ENCODE measurements around the gene GADD45GIP1.

The GADD45GIP1 gene

DNA sequence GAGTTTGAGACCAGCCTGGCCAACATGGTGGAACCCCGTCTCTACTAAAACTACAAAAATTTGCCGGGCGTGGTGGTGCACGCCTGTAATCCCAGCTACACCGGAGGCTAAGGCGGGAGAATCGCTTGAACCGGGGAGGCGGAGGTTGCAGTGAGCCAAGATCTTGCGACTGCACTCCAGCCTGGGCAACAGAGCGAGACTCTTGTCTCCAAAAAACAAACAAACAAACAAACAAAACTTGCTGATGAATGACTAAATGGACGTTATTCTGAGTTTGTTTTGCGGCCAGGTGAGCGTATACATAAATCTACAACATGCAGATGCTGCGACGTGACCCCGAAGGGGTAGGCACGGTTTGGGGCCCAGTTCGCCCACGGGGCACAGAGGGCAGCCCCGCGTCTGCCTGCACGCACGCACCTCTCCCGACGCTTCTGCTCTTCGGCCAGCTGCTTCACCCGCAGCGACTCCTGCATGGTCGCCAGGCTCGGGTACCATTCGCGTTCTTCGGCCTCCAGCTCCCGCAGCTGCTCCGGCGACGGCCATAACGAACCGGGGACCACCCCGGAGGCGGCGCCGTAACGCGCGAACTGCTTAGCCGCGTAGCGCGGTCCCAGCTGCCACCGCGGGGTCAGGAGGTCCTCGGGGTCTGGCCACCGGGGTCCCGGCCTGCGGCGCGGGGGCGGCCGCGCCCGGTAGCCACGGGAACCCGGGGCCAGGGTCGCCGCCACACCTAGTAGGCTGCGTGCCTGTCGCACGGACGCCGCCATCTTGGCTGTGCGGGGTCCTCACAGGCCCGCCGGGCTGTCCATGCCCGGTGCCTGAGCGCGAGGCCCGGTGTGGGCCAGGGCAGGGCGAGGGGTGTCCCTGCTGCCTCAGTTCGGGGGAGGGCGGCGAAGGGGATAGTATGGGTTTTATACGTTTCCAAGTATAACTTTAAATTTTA lies at the start of gene GADD45GIP1:
Gene GADD45GIP1, minus strand, starts transcription at position 778 of the 943 bp plus-strand sequence. Its CDS starts 11 bp downstream, at position 767.
- peak; percentile 56 for DNase-seq

DNA sequence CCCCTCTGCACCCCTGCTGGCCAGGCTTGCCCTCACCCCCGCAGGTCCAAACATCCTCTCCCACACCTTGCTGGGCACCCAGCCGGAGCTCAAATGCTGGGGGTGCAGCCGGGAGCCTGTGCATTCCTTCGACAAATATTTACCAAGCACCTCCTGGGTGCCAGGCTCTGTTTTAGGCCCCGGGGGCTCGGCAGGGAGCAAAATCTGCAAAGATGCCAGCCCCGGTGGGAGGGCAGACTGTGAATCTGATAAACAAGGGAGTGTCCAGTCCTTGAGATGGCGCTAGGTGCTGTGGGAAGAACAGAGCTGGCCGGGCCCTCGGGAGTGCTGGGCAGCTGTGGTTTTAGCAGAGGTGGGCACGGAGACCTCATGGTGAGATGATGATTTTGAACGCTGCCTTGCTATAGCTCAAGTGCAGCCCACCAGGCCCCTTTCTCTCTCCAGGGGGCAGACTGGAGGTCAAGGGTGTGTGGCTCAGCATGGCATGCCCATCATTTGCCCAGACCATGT lies 48.9 kb upstream of the GADD45GIP1 start:
- no peak for DNase-seq

DNA sequence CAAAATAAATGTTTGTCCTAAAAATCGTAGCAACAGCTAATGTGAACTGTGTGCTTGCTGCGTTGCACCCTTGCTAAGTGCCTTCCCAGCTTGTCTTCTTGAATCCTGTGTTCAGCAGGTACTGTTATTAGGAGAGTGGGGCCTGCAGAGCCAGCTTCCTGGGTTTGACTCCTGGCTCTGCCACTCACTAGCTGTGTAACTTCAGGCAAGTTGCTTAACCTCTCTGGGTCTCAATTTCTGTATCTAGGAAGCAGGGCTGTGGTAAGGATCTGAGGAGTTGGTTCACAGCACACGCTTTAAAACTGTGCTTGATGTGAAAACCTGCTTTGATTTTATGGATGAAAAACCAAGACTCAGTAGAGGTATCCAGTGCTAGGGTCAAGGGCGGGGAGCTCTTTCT lies 48.2 kb upstream of the GADD45GIP1 start:
- no peak for DNase-seq

DNA sequence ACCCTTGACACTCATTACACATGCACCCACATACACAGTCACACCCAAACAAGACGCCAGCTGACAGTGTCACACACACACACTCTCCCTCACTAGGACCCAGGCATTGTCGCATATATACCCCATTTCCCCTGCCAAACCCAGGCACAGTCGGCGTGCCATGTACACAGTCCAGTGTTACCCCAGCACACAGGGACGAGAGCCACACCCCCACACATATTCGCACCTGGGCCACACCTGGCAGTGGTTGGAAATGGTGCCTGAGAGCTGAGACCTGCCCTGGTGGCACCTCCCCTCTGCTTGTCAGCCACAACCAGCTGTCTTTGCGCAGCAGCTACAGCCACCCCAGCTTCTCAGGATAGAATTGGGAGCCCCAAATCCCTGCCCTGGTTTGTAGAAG lies 47.2 kb upstream of the GADD45GIP1 start:
- DNase-seq, result no peak

DNA sequence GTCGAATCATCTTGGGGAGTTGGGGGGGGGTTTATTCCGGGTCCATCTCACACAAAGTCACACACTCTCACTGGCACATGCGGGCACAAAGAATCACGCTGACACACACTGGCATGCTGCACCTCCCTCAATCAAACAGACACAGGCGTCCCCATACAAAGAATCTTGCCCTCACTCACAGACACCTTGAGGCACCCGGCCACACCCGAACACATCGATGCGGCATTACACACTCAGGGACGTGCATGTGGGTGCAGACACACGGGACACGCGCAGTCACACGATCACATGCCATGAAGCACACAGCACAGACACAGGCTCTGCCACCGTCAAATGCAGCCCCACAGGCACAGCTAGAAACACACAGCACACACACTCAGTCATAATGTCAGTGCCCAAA lies 46.1 kb upstream of the GADD45GIP1 start:
- DNase-seq, result no peak

DNA sequence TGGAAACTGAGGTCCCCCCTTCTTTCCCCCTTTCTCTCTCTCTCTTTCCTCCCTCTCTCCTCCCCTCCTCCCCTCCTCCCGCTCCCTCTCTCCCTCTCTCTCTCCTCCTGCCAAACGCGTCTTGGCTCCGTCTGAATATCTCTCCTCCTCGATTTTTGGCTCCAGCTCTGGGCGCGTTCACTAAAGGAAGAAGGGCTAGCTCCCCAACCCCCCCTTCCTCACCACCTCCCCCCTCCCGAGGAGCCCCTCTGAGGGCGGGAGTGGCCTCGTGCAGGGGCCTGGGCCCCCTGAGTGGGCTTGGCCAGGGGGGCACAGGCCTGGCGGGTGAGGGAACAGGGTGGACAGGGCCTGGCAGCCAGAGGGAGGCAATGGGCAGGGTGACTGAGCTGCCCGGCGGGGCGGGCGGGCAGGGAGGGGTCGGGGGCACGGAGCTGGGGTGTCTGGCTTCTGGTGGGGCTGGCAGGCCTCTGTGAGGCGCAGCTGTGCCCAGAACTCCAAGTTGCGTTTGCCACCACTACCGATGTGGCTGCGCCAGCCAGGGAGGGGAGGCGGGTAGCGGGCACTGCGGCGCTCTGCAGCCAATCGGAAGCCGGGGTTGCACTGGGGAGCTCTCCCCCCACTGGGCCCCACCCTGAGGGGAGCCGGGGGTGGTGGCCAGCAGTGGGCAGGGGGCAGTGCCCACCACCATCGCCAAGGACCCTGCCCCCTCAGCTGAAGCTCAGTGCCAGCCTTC lies 45.3 kb upstream of the GADD45GIP1 start:
- DNase-seq, result peak; percentile 92

DNA sequence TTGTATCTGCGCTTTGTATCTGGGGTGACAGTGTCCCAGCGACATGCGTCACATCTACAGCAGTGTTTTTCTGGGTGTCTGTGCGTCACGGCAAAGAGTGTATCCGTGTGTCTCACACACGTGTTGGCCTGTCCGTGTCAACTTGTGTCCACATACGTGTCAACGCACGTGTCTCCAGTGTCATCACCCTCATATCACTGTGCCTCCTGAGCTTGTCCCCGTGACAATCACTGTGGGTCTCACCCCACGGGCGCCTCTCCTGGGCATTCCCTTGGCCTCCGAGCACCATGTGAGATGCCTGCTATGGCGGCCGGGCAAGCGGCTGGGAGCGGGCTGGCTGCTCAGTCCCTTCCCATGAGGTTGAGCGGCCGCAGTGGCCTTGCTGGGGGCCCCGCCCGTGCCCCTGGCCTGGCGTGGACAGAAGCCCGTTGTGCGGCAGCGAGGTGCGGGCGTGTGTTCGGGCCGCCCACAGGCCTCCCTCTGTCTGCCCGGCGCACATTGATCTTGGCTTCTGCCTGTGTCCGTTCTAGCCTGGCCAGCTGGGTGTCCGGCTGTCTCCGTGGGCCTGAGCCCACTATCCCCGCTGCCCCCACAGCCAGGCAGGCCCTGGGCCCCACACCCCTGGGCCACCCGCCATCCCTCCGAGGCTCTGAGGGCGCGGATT lies 44.6 kb upstream of the GADD45GIP1 start:
- DNase-seq, result peak; percentile 89

DNA sequence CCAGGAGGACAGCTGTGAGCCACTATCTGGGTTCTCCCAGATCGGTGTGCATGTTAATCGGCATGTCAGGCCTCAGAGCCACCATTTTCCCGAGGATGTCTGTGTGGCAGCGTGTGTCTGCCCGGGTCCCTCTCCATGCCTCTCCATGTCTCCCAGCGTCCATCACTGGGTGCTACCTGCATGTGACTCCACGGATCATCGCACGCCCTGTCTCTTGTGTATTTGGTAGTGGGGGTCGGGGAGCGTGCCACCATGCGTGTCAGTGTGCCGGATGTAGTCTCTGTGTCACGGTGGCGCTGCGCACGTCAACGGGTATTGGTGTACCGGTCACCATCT lies 44.1 kb upstream of the GADD45GIP1 start:
- DNase-seq, result no peak

DNA sequence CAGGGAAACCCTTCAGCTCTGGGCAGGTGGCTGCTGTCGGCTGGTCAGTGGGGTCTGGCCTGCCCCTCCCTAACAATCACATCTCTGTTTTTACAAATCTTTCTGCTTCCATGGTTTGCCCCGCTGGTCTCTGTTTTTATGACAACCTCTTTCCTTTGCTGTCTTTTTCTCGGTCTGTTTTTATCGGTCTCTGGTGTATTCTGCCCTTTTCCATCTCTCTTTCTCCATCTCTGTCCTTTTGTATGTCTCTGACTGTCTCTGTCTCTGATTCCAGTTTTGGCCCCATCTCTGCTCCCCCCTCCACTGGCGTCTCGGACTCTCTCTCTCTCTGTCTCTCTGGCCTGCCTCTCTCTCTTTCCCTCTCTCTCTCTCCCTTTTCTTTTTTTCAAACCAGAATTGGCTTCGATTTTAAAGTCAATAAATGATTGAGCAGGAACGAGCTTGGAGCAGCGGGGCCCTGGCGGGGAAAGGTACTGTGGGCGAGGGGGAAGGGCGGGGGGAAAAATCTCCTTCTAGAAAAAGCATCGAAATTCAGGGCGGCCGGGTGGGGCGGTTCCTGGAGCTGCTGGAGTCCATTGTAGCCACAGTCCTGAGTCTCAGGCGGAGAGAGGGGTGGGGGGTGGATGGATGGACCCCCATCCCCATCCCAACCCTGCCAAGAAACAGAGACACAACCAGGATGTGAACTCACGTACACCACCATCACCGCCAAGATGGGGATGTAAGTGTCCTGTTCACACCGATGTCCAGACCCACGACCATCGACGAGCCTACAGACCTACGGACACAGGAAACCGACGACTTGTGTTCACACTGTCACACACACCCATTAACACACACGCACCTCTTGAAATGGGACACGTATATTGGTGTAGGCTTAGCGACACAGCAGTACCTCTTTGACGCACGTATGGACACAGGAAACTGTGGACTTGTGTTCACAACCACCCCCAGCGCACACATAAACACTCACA lies 41.2 kb upstream of the GADD45GIP1 start:
- DNase-seq, result no peak

DNA sequence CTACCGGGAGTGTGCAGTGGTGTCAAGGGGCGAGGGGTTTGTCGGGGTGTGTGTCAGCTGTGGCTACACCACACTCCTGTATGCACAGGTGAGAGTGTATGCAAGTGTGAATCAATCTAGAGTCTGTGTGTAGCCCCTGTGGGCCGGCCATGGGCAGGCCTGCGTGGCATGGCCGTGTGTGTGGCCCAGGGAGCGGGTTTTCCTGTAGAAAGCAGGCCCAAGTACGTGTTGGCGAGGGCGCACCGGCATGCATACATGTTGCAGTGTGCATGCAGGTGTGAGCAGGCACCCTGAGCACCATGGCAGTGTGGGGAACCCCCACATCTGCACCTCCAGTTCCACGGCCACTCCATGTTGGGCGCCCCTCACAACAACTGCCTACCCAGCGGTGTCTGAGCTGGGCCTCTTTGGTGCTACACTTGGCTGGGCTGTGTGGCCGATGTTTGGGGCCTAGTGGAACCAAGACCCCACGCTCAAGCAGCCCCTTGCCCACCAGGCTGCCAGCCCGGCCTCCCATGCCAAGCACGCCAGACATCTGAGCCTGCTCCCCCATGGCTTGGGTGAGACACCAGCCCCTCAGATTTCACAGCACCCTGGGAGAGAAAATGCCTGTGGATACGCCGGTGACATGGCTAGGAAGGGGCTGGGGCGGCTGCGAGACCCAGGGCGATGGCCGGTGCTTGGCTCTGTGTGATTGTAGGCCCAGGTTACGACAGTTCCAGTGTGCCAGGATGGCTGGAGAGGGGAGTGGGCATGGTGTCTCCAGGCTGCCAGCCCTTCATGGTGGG lies 40.4 kb upstream of the GADD45GIP1 start:
- DNase-seq, result no peak

DNA sequence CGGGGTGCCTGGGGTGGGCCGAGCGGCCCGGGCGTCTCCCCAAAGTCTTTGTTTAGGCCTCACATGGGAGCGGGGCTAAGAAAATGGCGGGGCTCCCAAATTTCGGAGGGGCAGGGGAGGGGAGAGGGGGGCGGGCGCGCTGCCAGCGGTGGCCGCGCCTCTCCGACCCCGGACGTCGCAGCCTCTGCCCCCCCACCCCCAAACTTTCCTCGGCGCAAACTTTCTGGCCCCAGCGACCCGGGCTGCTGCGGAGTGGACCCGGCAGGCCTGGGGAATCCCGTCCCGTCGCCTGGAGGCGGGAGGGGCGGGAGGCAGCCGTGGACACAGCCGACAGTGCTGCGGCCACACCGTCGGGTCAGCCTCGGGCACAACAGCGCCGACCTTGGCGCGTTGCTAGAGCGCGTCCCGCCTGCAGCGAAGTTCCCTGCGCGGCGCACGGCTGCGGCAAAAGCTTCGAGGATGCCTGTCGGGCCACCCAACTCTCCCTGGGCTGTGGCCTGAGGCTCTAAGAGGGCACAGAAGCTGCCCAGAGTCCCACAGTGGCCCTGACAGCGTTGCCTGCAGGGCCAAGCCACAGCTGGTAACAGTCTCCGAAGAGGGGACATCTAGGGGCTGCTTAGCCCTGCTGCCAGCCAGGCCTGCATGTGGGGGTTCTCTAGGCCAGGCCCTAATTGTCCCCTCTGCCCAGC lies 39.5 kb upstream of the GADD45GIP1 start:
- DNase-seq, result no peak

DNA sequence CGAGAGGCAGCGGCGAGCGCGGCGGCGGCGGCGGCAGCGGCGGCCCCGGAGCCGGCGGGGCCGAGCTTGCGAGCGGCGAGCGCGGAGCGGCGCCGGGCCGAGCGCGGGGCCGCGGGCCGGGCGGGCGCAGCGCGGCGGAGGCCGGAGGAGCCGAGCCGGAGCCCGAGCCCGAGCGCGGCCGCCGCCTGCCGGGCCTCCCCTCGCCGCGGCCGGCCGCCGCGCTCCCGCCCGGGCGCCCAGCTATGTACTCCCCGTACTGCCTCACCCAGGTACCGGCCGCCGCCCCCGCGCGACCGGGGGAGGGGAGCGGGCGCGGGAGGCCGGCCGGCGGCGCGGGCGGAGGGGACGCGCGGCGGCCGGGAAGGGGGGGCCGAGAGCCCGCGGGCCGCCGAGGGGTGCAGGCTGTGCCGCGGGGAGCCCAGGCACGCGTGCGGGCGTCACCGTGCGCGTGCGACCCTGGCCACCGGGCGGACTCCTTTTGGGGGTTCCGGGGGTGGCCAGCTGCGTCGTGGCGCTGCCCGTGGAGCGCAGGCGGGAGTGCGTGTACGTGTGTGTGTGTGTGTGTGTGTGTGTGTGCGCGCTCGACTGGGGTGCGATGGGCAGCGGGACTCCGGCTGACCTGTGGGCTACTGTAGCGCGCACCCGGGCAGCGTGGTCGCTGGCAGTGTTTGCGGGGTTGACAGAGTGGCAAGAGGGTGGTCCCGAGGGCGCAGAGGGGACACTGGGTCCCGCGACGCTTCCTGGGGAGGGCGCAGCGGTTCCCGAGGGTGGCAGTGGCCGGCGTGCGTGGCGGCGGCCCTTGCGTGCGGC lies 38.8 kb upstream of the GADD45GIP1 start:
- no peak for DNase-seq

DNA sequence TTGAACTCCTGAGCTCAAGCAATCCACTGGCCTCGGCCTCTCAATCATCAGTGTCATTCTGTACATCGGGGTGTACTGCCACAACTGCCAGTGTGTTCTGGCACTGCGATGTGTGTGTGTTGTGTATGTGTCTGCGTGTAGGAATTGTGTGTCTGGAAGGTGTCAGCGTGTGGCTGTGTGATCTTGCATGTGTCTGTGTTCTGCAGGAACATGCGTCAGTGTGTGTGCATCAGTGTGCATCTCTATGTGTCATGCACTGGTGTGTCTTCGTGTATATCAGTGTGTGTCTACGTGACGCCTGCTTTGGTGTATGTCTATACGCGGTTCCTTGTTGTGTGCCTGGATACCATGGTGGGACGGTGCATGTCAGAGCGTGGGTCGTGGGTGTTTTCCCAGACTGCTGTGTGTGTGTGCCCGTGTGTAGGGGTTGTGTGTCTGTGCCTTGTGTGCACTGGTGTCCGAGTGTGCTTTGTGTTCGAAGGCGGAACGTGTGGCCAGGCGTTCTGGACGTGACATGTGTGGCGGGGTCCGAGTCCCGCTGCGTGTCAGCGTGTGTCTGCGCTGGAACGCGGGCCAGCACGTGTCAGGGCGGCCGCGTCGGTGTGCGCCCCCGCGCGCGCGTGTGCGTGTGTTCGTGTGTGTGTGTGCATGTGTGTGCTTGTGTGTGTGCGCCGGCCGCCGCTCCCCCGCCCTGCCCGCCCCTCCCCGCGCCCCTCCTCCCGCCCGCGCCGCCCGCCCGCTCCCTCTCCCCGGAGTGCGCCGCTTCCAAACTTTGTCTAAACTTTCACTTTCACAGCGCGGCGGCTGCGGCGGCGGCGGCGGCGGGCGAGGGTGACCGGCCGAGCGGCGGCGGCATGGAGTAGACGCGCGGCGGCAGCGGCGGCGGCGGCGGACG lies 37.9 kb upstream of the GADD45GIP1 start, which contains the start of gene NFIX:
Gene NFIX, plus strand, starts transcription at position 775 of the 895 bp plus-strand sequence. CDS start 363 bp downstream, outside the sequence.
- no peak for DNase-seq

DNA sequence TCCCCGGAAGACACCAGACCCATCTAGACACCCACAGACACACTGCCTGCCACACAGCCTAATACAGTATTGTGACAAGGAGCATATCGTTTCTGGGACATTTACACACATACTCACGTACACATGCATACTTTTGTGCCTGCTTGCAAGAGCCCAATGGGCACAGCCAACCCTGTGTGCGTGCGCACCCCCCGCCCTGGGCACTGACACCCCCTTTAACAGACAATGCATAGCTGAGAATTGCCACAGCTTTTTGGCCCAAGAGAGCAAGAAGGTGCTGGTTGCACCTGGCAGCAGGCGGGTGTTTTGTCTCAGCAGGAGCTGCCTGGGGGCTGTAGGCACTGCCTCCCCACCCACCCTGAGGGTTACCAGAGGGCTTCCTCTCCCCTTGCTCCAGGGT lies 36.5 kb upstream of the GADD45GIP1 start:
- no peak for DNase-seq

DNA sequence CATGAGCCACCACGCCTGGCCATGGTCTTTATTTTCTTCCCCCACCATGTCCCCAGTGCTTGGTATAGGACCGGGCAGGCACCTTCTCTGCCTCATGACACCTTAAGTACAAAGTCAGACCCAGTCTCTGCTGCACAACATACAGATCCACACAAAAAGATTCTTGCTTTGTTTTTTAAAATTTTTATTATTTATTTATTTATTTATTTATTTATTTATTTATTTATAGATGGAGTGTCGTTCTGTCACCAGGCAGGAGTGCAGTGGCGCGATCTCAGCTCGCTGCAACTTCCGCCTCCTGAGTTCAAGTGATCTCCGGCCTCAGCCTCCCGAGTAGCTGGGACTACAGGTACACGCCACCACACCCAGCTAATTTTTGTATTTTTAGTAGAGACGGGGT lies 35.7 kb upstream of the GADD45GIP1 start:
- no peak for DNase-seq

DNA sequence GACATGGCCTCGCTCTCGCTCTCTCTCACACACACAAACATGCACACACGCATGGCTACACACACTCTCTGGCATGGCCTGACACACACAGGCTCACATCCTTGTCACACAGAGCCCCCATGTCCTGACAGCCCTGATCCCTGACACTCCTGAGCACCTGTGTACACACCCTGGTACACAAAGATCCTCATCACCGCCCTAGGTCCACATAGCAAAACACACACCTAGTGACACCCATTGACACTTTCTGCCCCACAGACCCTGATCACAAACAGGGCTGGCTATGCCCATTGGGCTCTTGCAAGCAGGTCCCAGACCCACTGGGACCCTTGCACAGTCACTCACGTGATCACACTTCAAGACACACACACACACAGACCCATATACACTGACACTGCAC lies 34.3 kb upstream of the GADD45GIP1 start:
- DNase-seq, result no peak

DNA sequence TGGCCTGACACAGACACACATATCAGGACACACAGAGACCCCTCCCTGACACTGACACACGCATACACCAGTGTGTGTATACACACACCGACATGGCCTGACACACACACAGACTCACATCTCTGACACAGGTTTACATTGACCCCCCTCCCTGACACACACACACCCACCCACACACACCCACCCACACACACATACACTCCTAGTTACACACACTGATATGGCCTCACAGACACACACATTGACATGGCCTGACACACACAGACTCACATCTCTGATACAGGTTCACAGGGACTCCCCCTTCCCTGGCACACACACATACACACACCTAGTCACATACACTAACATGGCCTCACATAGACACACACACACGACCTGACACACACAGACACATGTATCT lies 33.8 kb upstream of the GADD45GIP1 start:
- no peak for DNase-seq

DNA sequence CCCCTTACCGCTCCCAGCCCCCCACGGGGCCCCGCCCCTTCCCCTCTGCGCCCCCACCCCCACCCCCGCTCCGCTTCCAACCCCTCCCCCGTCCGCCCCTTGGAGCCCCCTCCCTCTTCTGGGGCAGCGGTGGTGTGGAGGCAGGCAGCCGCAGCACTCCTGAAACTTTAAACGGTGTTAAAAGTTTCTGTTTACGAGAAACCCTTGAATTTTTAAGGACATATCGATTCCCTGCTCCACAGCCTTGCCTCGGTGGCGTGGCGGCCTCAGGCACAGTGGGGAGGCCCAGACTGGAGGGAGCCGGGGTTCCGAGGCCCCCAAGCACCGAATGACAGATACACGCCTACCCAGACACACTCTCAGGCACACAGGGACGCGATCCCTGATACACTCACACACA lies 33.4 kb upstream of the GADD45GIP1 start:
- no peak for DNase-seq

DNA sequence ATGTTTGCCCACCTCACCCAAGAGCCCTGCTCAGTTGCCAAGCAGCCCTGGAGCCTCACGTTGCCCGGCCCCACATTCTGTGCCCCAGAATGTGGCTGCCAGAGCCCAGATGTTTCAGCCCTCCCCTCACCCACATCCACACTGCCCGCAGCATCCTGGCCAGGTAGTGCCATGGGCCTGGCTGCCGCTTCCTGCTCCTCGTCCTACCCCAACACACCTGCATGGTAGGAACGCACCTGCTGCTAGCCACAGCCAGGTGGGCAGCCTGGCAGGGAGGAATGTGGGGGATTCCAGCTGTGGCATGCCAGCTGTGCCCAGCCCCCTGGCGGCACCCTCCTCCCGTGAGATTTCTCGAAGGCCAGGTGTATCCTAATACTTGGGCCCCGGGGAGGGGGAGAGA lies 30.8 kb upstream of the GADD45GIP1 start:
- no peak for DNase-seq

All from midbrain (tissue), 1 donor.